Measurements from ENCODE around the gene BTLA. TPM values are rescaled to one million over a fixed set of nuclear protein-coding genes. Genes with fewer than 3 reads are reported as not detected.

The BTLA gene
- total and polyA plus RNA-seq, 11 donors: 0.20 to 0.80 (median 0.29) TPM; not detected in 8

GRCh38 chr3:112474796-112475195 lies 24.5 kb downstream of the BTLA start:
- ATAC-seq (no peak), DNase-seq (no peak)
- intact Hi-C loops (cut with DNase I): no loop called here
- no peaks in the 10 kb centered on the region for H3K9me3 ChIP-seq
- H3K27me3 ChIP-seq: no peaks in the 10 kb centered on the region
- no peak for TF ChIP-seq POLR2A (IDR thresholded peaks at IDR 0.05)
- TF ChIP-seq, protein P1, sequence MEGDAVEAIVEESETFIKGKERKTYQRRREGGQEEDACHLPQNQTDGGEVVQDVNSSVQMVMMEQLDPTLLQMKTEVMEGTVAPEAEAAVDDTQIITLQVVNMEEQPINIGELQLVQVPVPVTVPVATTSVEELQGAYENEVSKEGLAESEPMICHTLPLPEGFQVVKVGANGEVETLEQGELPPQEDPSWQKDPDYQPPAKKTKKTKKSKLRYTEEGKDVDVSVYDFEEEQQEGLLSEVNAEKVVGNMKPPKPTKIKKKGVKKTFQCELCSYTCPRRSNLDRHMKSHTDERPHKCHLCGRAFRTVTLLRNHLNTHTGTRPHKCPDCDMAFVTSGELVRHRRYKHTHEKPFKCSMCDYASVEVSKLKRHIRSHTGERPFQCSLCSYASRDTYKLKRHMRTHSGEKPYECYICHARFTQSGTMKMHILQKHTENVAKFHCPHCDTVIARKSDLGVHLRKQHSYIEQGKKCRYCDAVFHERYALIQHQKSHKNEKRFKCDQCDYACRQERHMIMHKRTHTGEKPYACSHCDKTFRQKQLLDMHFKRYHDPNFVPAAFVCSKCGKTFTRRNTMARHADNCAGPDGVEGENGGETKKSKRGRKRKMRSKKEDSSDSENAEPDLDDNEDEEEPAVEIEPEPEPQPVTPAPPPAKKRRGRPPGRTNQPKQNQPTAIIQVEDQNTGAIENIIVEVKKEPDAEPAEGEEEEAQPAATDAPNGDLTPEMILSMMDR (IDR thresholded peaks at IDR 0.05): no peak
- H3K4me1 ChIP-seq: peaks cover 0 to 40% (median 4%) of the 10 kb centered on the region in 12 donors
- no peaks in the 10 kb centered on the region for H3K36me3 ChIP-seq
- H3K4me3 ChIP-seq: no peak overlapping the region
- 86 to 93% (median 91%) methylated on average over 2 of the region's 2 CpGs for WGBS, 4 donors
- H3K27ac ChIP-seq: no peak overlapping the region

DNA sequence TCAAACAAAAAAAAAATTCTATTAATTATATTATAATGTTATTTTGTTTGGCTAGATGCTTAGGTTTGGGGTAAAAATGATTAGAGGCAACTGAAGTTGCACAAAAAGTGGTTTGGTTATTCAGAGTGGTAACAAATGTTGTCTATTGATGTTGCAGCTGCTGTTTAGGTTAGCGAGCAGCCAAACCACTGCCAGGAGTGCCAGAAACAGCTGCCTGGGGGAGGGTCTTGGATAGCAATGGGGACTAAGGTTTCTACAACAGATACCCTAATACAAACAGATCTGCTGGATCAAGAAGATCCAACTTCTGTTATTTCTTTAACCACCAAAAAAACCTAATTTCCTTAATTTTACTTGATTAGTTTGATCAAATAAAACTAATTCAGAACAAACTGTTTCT lies 26.6 kb downstream of the BTLA start:
- WGBS, 4 donors: 72 to 91% (median 84%) methylated on average over 1 of the region's 1 CpG
- no peaks in the 10 kb centered on the region for H3K27me3 ChIP-seq
- peaks cover 0 to 40% (median 4%) of the 10 kb centered on the region in 12 donors for H3K4me1 ChIP-seq
- no peak overlapping the region for H3K27ac ChIP-seq
- no peaks in the 10 kb centered on the region for H3K9me3 ChIP-seq
- intact Hi-C loops (cut with DNase I): no loop called here
- no peak for ATAC-seq
- no peak overlapping the region for H3K4me3 ChIP-seq
- DNase-seq: no peak
- TF ChIP-seq POLR2A (IDR thresholded peaks at IDR 0.05): no peak
- TF ChIP-seq, protein P1 (IDR thresholded peaks at IDR 0.05): no peak
- no peaks in the 10 kb centered on the region for H3K36me3 ChIP-seq

DNA sequence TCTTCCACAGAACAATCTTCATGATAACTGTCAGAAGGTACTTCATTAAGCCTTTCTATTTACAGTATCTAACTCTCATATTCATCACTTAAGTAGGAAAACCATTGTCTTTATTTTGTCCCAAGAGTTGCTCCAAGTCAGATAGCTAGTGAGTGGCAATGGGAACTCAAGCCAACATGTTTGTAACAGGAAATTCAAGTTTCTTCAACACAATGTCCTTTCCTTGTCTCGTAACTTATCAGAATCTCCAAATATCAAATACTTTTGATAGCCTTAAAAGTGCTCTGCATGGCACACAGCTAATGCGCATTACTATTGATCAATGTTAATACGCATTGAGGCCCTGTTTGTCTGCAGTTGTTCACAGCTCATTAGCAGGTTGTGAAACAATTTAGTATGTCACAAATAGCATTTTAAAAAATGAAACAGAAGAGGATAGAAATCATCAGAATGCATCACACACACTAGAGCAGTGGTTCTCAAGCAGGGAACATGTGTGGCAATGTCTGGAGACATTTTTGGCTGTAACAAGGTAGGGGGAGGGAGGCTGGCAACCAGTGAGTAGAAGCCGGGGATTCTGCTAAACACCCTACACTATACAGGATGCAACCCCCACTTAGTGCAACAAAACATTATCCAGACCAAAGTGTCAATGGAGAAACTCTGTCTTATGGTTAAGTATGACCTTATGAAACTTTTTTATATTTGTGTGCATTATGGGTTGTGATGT lies 27.5 kb downstream of the BTLA start:
- peaks cover 0 to 40% (median 4%) of the 10 kb centered on the region in 12 donors for H3K4me1 ChIP-seq
- ATAC-seq (no peak), DNase-seq (no peak)
- intact Hi-C loops (cut with DNase I): no loop called here
- H3K27me3 ChIP-seq: no peaks in the 10 kb centered on the region
- no peak overlapping the region for H3K27ac ChIP-seq
- H3K9me3 ChIP-seq: no peaks in the 10 kb centered on the region
- H3K4me3 ChIP-seq: no peak overlapping the region
- no peaks in the 10 kb centered on the region for H3K36me3 ChIP-seq
- WGBS, 4 donors: 62 to 75% (median 64%) methylated on average over 4 of the region's 4 CpGs
- TF ChIP-seq, protein P1 (IDR thresholded peaks at IDR 0.05): no peak
- no peak for TF ChIP-seq POLR2A (IDR thresholded peaks at IDR 0.05)

- no peak for TF ChIP-seq POLR2A (IDR thresholded peaks at IDR 0.05)
- TF ChIP-seq, protein P1 (IDR thresholded peaks at IDR 0.05): no peak
- H3K36me3 ChIP-seq: no peaks in the 10 kb centered on the region
- H3K27ac ChIP-seq: no peak overlapping the region
- H3K27me3 ChIP-seq: no peaks in the 10 kb centered on the region
- no peak for ATAC-seq
- intact Hi-C loops (cut with DNase I): no loop called here
- no peak for DNase-seq
- H3K4me3 ChIP-seq: no peak overlapping the region
- H3K9me3 ChIP-seq: no peaks in the 10 kb centered on the region
- 94 to 97% (median 96%) methylated on average over 4 of the region's 4 CpGs for WGBS, 4 donors
- peaks cover 0 to 40% (median 4%) of the 10 kb centered on the region in 12 donors for H3K4me1 ChIP-seq
Measured at GRCh38 chr3:112470788-112471187, 28.5 kb downstream of the BTLA start.
